Panc1 (cell line): ENCODE data around the gene SARS2. TPM values are rescaled to one million over a fixed set of nuclear protein-coding genes. Genes with fewer than 3 reads are reported as not detected.

Experiments
- ATAC-seq: fragments of 200-7000 bp; cut with Tn5 transposase; 2 replicates; pipeline ENCODE4 v1.9.1; 2020; ENCODE audit warnings: mild to moderate bottlenecking, moderate library complexity
- BruUV-seq: library from RNA; stranded (reverse); fragments of 400-500 nt; replicated peaks from 2 replicates; lab custom pipeline; 2021; lab: Mats Ljungman, UMichigan
- CTCF ChIA-PET: fragments of 300-600 bp; sonication (Branson Sonifier 250); formaldehyde crosslinking; loops from one replicate; lab custom pipeline; 2022; ENCODE audit warnings: antibody characterized with exemption; lab: Charles Lee
- POLR2A ChIA-PET: fragments of 300-600 bp; sonication (Branson Sonifier 250); formaldehyde crosslinking; loops from one replicate; lab custom pipeline; 2022; ENCODE audit warnings: antibody characterized with exemption; lab: Charles Lee
- DNase-seq: peaks from one replicate; pipeline ENCODE4 v3.0.0-alpha.2; 2010; ENCODE audit warnings: low read depth, low spot score
- H3K27ac ChIP-seq: 2 replicates; pipeline ENCODE4 v1.5.1; 2011; ENCODE audit warnings: mild to moderate bottlenecking, low read length, inconsistent platforms
- H3K27me3 ChIP-seq: fragments of 200-500 bp; sonication (Bioruptor generic); 2 replicates; pipeline ENCODE4 v1.6.0; 2014; ENCODE audit warnings: low read length, inconsistent platforms; ENCODE audit not compliant: control insufficient read depth, insufficient read depth
- H3K36me3 ChIP-seq: fragments of 200-500 bp; sonication (Bioruptor generic); 2 replicates; pipeline ENCODE4 v1.5.1; 2014; ENCODE audit warnings: inconsistent platforms, mild to moderate bottlenecking, low read length, moderate library complexity; ENCODE audit not compliant: control insufficient read depth, insufficient read depth
- H3K4me1 ChIP-seq: 2 replicates; pipeline ENCODE4 v1.5.1; 2011; ENCODE audit warnings: inconsistent platforms, mild to moderate bottlenecking, low read length, moderate library complexity; ENCODE audit not compliant: control insufficient read depth, insufficient read depth
- H3K4me3 ChIP-seq, 2 experiments: 2 replicates each; pipeline ENCODE4 v1.5.1; 2011 to 2012; ENCODE audit warnings: low read depth in 2 of 2, low read length in 2 of 2, mild to moderate bottlenecking in 2 of 2, inconsistent platforms in 1 of 2, moderate library complexity in 1 of 2
- H3K9me3 ChIP-seq: fragments of 200-500 bp; sonication (Bioruptor generic); 2 replicates; pipeline ENCODE4 v1.5.1; 2014; ENCODE audit warnings: low read depth, mild to moderate bottlenecking, inconsistent platforms, low read length, moderate library complexity; ENCODE audit not compliant: control insufficient read depth, insufficient read depth
- CTCF ChIP-seq: fragments of 450-650 bp; IDR thresholded peaks from 2 replicates; pipeline ENCODE4 v1.5.1; 2017; ENCODE audit warnings: mild to moderate bottlenecking
- POLR2AphosphoS5 ChIP-seq: IDR thresholded peaks from 2 replicates; pipeline ENCODE4 v1.6.1; 2012; ENCODE audit warnings: mild to moderate bottlenecking, low read depth, low read length, moderate library complexity
- REST ChIP-seq, 2 experiments: IDR thresholded peaks; 2 replicates each; pipeline ENCODE4 v1.6.1; 2011 to 2012; ENCODE audit warnings: low read depth in 2 of 2, control low read depth in 1 of 2, low read length in 1 of 2, mild to moderate bottlenecking in 1 of 2, moderate library complexity in 1 of 2; ENCODE audit not compliant: insufficient read depth in 1 of 2
- SIN3A ChIP-seq: IDR thresholded peaks from 2 replicates; pipeline ENCODE4 v1.6.1; 2012; ENCODE audit warnings: low read depth, mild to moderate bottlenecking, low read length, moderate library complexity, borderline replicate concordance; ENCODE audit not compliant: insufficient read depth
- TCF7L2 ChIP-seq: IDR thresholded peaks from 2 replicates; pipeline ENCODE4 v1.6.1; 2011; ENCODE audit warnings: mild to moderate bottlenecking, low read depth, low read length, inconsistent platforms
- in situ Hi-C: cut with HindIII; loops from 2 replicates; pipeline ENCODE4 v1.10.0; 2016; ENCODE audit warnings: low sequenced_read_pairs, low pct_unique_long_range_greater_than_20kb
- intact Hi-C: fragments of 100-400 bp; cut with micrococcal nuclease; formaldehyde crosslinking; loops from one replicate; pipeline ENCODE4 v1.10.0; 2022; ENCODE audit not compliant: unreplicated experiment
- total RNA-seq: library from RNA; stranded (reverse); gene quantifications from one replicate; pipeline ENCODE4 v1.2.1, GENCODE V29; 2021; ENCODE audit not compliant: unreplicated experiment

Gene SARS2
- total RNA-seq, 1 experiment from 2014 or later: 186 TPM

- no TSS peak for BruUV-seq
- H3K4me1 ChIP-seq: peaks cover 48% of the 10 kb centered on the region
- intact Hi-C loops (loop anchor here (10.0 kb wide), 1 partner anchor 439 kb away; the partner anchor contains the start of gene PLEKHG2), in situ Hi-C loops (loop anchor here (25.0 kb wide), 1 partner anchor 962 kb away; the partner anchor contains the start of gene FCGBP)
- POLR2A ChIA-PET: interaction anchor here (0.6 to 1.3 kb wide), 12 partner anchors 13 to 1082 kb away, joined by 3 to 12 read pairs (median 3); partner anchors contain the start of genes FBXO27 and SAMD4B
- no peaks in the 10 kb centered on the region for H3K27me3 ChIP-seq
- no peaks in the 10 kb centered on the region for H3K36me3 ChIP-seq
- peak; percentile 81 for DNase-seq
- ATAC-seq: peak; percentile 89
- H3K4me3 ChIP-seq: peak within 1 kb of the TSS; percentile 50 to 59
- TF ChIP-seq CTCF (no peak), SIN3A (no peak), POLR2AphosphoS5 (no peak), TCF7L2 (no peak), REST (IDR thresholded peaks at IDR 0.05; ENCODE audit: insufficient read depth in 1 of 2, low read depth in 2 of 2, low read length in 1 of 2) (no peak)
- H3K27ac ChIP-seq: peak within 1 kb of the TSS; percentile 97
- CTCF ChIA-PET: interaction anchor here (0.5 to 4.1 kb wide), 35 partner anchors 8 to 1194 kb away, joined by 3 to 36 read pairs (median 5); partner anchors contain the start of genes FBXO27, MRPS12 and SARS2
- peaks cover 3% of the 10 kb centered on the region; the same call in 1 of the 2 replicates for H3K9me3 ChIP-seq
Measured at GRCh38 chr19:38975214-38975860, 44.8 kb upstream of the SARS2 start, which contains the start of gene FBXO17. Gene FBXO17, minus strand, starts transcription at chr19:38975742. Its CDS starts 25,423 bp downstream, at chr19:38950319.

GRCh38 chr19:38974624-38975213, 44.2 kb upstream of the SARS2 start:
- Histone ChIP-seq H3K9me3 (peaks cover 1% of the 10 kb centered on the region; the same call in 1 of the 2 replicates), H3K27ac (peak overlapping the region; percentile 94), H3K36me3 (no peaks in the 10 kb centered on the region), H3K4me3 (peak overlapping the region; percentile 50 to 59), H3K27me3 (no peaks in the 10 kb centered on the region), H3K4me1 (peaks cover 48% of the 10 kb centered on the region)
- TF ChIP-seq POLR2AphosphoS5: no peak
- TF ChIP-seq CTCF: no peak
- TF ChIP-seq SIN3A: no peak
- TF ChIP-seq REST (IDR thresholded peaks at IDR 0.05; ENCODE audit: insufficient read depth in 1 of 2, low read depth in 2 of 2, low read length in 1 of 2): no peak
- DNase-seq (no peak), ATAC-seq (no peak)
- intact Hi-C loops: loop anchor here (10.0 kb wide), 1 partner anchor 440 kb away; the partner anchor contains the start of gene PLEKHG2
- ChIA-PET CTCF (interaction anchor here (0.5 to 4.1 kb wide), 9 partner anchors 8 to 813 kb away, joined by 3 to 36 read pairs (median 6); no protein-coding TSS in a partner anchor), POLR2A (interaction anchor here (0.5 to 1.3 kb wide), 8 partner anchors 14 to 1082 kb away, joined by 3 to 6 read pairs (median 4); no protein-coding TSS in a partner anchor)
- TSS peak; percentile 91 for BruUV-seq
- in situ Hi-C loops: loop anchor here (25.0 kb wide), 1 partner anchor 963 kb away; the partner anchor contains the start of gene FCGBP
